Astrocyte (in vitro differentiated cells and primary cell): ENCODE data around the gene KIAA1217. TPM values are rescaled to one million over a fixed set of nuclear protein-coding genes. Genes with fewer than 3 reads are reported as not detected.

Experiments used
- DNase-seq: peaks from one replicate; pipeline ENCODE4 v3.0.0-alpha.2; 2010; ENCODE audit warnings: low read depth
- FAIRE-seq: peaks from 2 replicates; lab custom pipeline; 2011; peaks lifted over from hg19 to GRCh38; lab: Jason Lieb, UNC
- H2AFZ ChIP-seq: 2 replicates; pipeline ENCODE4 v1.6.0; 2012; ENCODE audit warnings: low read depth, low read length, inconsistent platforms
- H3K27ac ChIP-seq: 2 replicates; pipeline ENCODE4 v1.5.1; 2011; ENCODE audit warnings: low read depth, low read length, inconsistent platforms
- H3K27me3 ChIP-seq: 2 replicates; pipeline ENCODE4 v1.6.0; 2011; ENCODE audit warnings: low read length, inconsistent platforms; ENCODE audit not compliant: insufficient read depth
- H3K36me3 ChIP-seq: 2 replicates; pipeline ENCODE4 v1.5.1; 2011; ENCODE audit warnings: low read length, inconsistent platforms; ENCODE audit not compliant: insufficient read depth
- H3K4me1 ChIP-seq: 2 replicates; pipeline ENCODE4 v1.5.1; 2011; ENCODE audit warnings: low read length, inconsistent platforms; ENCODE audit not compliant: insufficient read depth
- H3K4me2 ChIP-seq: 2 replicates; pipeline ENCODE4 v1.6.0; 2012; ENCODE audit warnings: low read length, inconsistent platforms
- H3K4me3 ChIP-seq: 2 replicates; pipeline ENCODE4 v1.5.1; 2011; ENCODE audit warnings: low read depth, mild to moderate bottlenecking, low read length, inconsistent platforms; ENCODE audit not compliant: insufficient read depth
- H3K79me2 ChIP-seq: 2 replicates; pipeline ENCODE4 v1.6.0; 2012; ENCODE audit warnings: mild to moderate bottlenecking, low read length, inconsistent platforms; ENCODE audit not compliant: insufficient read depth
- H3K9ac ChIP-seq: 2 replicates; pipeline ENCODE4 v1.6.0; 2012; ENCODE audit warnings: mild to moderate bottlenecking, low read length, inconsistent platforms
- H3K9me3 ChIP-seq: 2 replicates; pipeline ENCODE4 v1.5.1; 2012; ENCODE audit warnings: low read depth, mild to moderate bottlenecking, low read length, inconsistent platforms; ENCODE audit not compliant: insufficient read depth
- H4K20me1 ChIP-seq: 2 replicates; pipeline ENCODE4 v1.6.0; 2012; ENCODE audit warnings: low read length, inconsistent platforms; ENCODE audit not compliant: insufficient read depth
- H3K27ac Mint-ChIP-seq: one replicate; pipeline ENCODE4 v1.8.0; 2021; ENCODE audit warnings: mild to moderate bottlenecking, mixed read lengths; ENCODE audit not compliant: unreplicated experiment
- H3K27me3 Mint-ChIP-seq: one replicate; pipeline ENCODE4 v1.8.0; 2021; ENCODE audit warnings: low read depth, mixed read lengths; ENCODE audit not compliant: unreplicated experiment
- H3K36me3 Mint-ChIP-seq: one replicate; pipeline ENCODE4 v1.8.0; 2021; ENCODE audit warnings: low read depth, mixed read lengths; ENCODE audit not compliant: unreplicated experiment
- H3K4me1 Mint-ChIP-seq: one replicate; pipeline ENCODE4 v1.8.0; 2021; ENCODE audit warnings: low read depth, mixed read lengths; ENCODE audit not compliant: unreplicated experiment
- H3K4me3 Mint-ChIP-seq: one replicate; pipeline ENCODE4 v1.8.0; 2021; ENCODE audit warnings: mild to moderate bottlenecking, moderate library complexity, mixed read lengths; ENCODE audit not compliant: unreplicated experiment
- H3K9me3 Mint-ChIP-seq: one replicate; pipeline ENCODE4 v1.8.0; 2021; ENCODE audit warnings: mild to moderate bottlenecking, mixed read lengths; ENCODE audit not compliant: unreplicated experiment
- EZH2 ChIP-seq: IDR thresholded peaks from 2 replicates; pipeline ENCODE4 v1.6.1; 2012; ENCODE audit warnings: mild to moderate bottlenecking, low read length, inconsistent platforms; ENCODE audit not compliant: insufficient read depth
- total RNA-seq: library from RNA; stranded (reverse); gene quantifications from 2 replicates; pipeline ENCODE4 v1.2.1, GENCODE V29; 2021
- TF ChIP-seq, protein P1 (sequence below): IDR thresholded peaks from 2 replicates; pipeline ENCODE4 v1.5.1; 2011; ENCODE audit warnings: low read depth, mild to moderate bottlenecking, inconsistent platforms, low read length, moderate library complexity; ENCODE audit not compliant: insufficient read depth

KIAA1217 gene
- total RNA-seq, 1 donor from 2014 or later = 31.8 TPM

GRCh38 chr10:24469993-24470392 is 261.1 kb downstream of the KIAA1217 start:
- peaks cover 24% of the 10 kb centered on the region for H3K4me1 ChIP-seq
- FAIRE-seq = no peak
- Mint-ChIP-seq H3K9me3 (peaks cover 2% of the 10 kb centered on the region), H3K27ac (no peak overlapping the region), H3K4me3 (no peak overlapping the region), H3K27me3 (no peaks in the 10 kb centered on the region), H3K4me1 (peaks cover 32% of the 10 kb centered on the region), H3K36me3 (peaks cover 35% of the 10 kb centered on the region)
- H3K27me3 ChIP-seq = no peaks in the 10 kb centered on the region
- TF ChIP-seq, protein P1, sequence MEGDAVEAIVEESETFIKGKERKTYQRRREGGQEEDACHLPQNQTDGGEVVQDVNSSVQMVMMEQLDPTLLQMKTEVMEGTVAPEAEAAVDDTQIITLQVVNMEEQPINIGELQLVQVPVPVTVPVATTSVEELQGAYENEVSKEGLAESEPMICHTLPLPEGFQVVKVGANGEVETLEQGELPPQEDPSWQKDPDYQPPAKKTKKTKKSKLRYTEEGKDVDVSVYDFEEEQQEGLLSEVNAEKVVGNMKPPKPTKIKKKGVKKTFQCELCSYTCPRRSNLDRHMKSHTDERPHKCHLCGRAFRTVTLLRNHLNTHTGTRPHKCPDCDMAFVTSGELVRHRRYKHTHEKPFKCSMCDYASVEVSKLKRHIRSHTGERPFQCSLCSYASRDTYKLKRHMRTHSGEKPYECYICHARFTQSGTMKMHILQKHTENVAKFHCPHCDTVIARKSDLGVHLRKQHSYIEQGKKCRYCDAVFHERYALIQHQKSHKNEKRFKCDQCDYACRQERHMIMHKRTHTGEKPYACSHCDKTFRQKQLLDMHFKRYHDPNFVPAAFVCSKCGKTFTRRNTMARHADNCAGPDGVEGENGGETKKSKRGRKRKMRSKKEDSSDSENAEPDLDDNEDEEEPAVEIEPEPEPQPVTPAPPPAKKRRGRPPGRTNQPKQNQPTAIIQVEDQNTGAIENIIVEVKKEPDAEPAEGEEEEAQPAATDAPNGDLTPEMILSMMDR = no peak
- TF ChIP-seq EZH2 = no peak
- H2AFZ ChIP-seq = no peak overlapping the region
- H3K27ac ChIP-seq = no peak overlapping the region
- no peak overlapping the region for H3K4me3 ChIP-seq
- H3K36me3 ChIP-seq = peaks cover 6% of the 10 kb centered on the region
- peaks cover 55% of the 10 kb centered on the region for H4K20me1 ChIP-seq
- H3K4me2 ChIP-seq = no peak overlapping the region
- no peak overlapping the region for H3K9ac ChIP-seq
- no peaks in the 10 kb centered on the region for H3K9me3 ChIP-seq
- DNase-seq = peak; percentile 20
- H3K79me2 ChIP-seq = peaks cover 73% of the 10 kb centered on the region

- Histone ChIP-seq H3K79me2 (peaks cover 79% of the 10 kb centered on the region), H3K27ac (no peak overlapping the region), H3K9ac (no peak overlapping the region), H4K20me1 (peaks cover 76% of the 10 kb centered on the region), H3K4me1 (no peaks in the 10 kb centered on the region), H3K4me2 (no peak overlapping the region), H3K27me3 (no peaks in the 10 kb centered on the region), H3K36me3 (peaks cover 10% of the 10 kb centered on the region), H2AFZ (no peak overlapping the region), H3K9me3 (no peaks in the 10 kb centered on the region), H3K4me3 (no peak overlapping the region)
- FAIRE-seq (no peak), DNase-seq (no peak)
- no peak overlapping the region for H3K4me3 Mint-ChIP-seq
- no peak for TF ChIP-seq EZH2
- TF ChIP-seq, protein P1 = no peak
- H3K4me1 Mint-ChIP-seq = no peaks in the 10 kb centered on the region
- H3K36me3 Mint-ChIP-seq = peaks cover 51% of the 10 kb centered on the region
- H3K27ac Mint-ChIP-seq = no peak overlapping the region
- H3K9me3 Mint-ChIP-seq = peaks cover 2% of the 10 kb centered on the region
- no peaks in the 10 kb centered on the region for H3K27me3 Mint-ChIP-seq
Observed at GRCh38 chr10:24475598-24475997, 266.7 kb downstream of the KIAA1217 start.

DNA sequence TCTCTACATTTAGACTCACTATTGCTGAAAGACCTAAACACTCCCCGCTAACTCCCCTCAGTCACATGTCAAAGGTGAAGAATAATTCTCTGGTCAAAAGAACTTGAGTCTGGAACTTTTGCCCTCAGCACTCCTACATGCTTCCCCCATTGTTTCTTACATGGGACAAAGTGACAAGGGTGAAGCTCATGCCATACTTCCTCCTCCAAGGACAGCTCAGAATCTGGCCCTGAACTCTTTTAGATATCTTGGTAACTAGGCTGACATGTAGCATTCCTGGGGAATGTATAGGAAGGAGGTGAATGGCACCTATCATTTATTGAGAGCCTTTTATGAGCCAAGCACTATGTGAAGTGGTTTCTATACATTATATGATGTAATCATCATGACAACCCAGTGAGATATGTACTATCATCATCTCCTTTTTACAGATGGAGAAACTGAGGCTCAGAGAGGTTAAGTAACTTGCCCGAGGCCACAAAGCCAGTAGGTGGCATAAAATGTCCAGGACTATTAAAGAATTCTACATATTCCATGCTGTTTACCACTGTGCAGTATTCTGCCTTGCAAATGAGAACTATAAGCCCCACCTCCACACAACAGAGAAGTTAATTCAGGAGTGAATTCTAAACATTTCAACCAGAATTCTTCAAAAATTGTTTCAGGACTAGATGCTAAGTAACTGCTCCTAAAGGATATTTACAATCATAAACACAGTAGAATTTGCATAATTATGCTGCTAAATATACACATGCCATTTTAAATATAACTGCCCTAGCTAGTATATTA is 268.2 kb downstream of the KIAA1217 start:
- no peak for TF ChIP-seq EZH2
- TF ChIP-seq, protein P1 = no peak
- H3K79me2 ChIP-seq = peaks cover 79% of the 10 kb centered on the region
- no peak overlapping the region for H3K4me3 ChIP-seq
- H3K36me3 ChIP-seq = peaks cover 10% of the 10 kb centered on the region
- no peak overlapping the region for H3K4me3 Mint-ChIP-seq
- H3K9ac ChIP-seq = no peak overlapping the region
- no peaks in the 10 kb centered on the region for H3K4me1 Mint-ChIP-seq
- H3K4me2 ChIP-seq = no peak overlapping the region
- no peaks in the 10 kb centered on the region for H3K27me3 Mint-ChIP-seq
- DNase-seq (no peak), FAIRE-seq (no peak)
- no peaks in the 10 kb centered on the region for H3K4me1 ChIP-seq
- H3K27ac ChIP-seq = no peak overlapping the region
- H3K9me3 ChIP-seq = no peaks in the 10 kb centered on the region
- H3K27ac Mint-ChIP-seq = no peak overlapping the region
- peaks cover 78% of the 10 kb centered on the region for H4K20me1 ChIP-seq
- H3K27me3 ChIP-seq = no peaks in the 10 kb centered on the region
- no peak overlapping the region for H2AFZ ChIP-seq
- peaks cover 2% of the 10 kb centered on the region for H3K9me3 Mint-ChIP-seq
- H3K36me3 Mint-ChIP-seq = peaks cover 54% of the 10 kb centered on the region
